IPS-20b (cell line): ENCODE results near the gene BCL2L13.
"Not testable (repeated sequence)": the region's sequence is repeated elsewhere in the genome, so short reads cannot be mapped to it uniquely, and the experiment has no call there.

Experiments
- H3K27ac ChIP-seq: one replicate; pipeline ENCODE4 v1.5.1; 2013; ENCODE audit warnings: low read length
- H3K27me3 ChIP-seq: 2 replicates; pipeline ENCODE4 v1.6.1; 2013; ENCODE audit warnings: mild to moderate bottlenecking, low read length, inconsistent platforms; ENCODE audit not compliant: insufficient read depth
- H3K36me3 ChIP-seq: 2 replicates; pipeline ENCODE4 v1.6.1; 2013; ENCODE audit warnings: low read depth, mild to moderate bottlenecking, inconsistent platforms, low read length, moderate library complexity; ENCODE audit not compliant: insufficient read depth
- H3K4me1 ChIP-seq: 2 replicates; pipeline ENCODE4 v1.6.1; 2013; ENCODE audit warnings: mild to moderate bottlenecking, control low read depth, inconsistent platforms, low read length, moderate library complexity; ENCODE audit not compliant: insufficient read depth
- H3K4me3 ChIP-seq: 2 replicates; pipeline ENCODE4 v1.5.1; 2013; ENCODE audit warnings: mild to moderate bottlenecking, low read length, inconsistent platforms
- H3K9ac ChIP-seq: 2 replicates; pipeline ENCODE4 v1.6.1; 2013; ENCODE audit warnings: low read depth, mild to moderate bottlenecking, inconsistent platforms, low read length, moderate library complexity
- H3K9me3 ChIP-seq: 2 replicates; pipeline ENCODE4 v1.6.1; 2013; ENCODE audit warnings: mild to moderate bottlenecking, low read depth, low read length, inconsistent platforms; ENCODE audit not compliant: insufficient read depth

Gene BCL2L13

GRCh38 chr22:17613280-17613679 is 25.3 kb upstream of the BCL2L13 start:
- Histone ChIP-seq H3K36me3 (peaks cover 50% of the 10 kb centered on the region), H3K27me3 (no peaks in the 10 kb centered on the region), H3K4me1 (no peaks in the 10 kb centered on the region), H3K9me3 (no peaks in the 10 kb centered on the region), H3K4me3 (no peak overlapping the region), H3K27ac (no peak overlapping the region), H3K9ac (no peak overlapping the region)

- Histone ChIP-seq H3K27ac (peak overlapping the region; percentile 35), H3K4me1 (no peaks in the 10 kb centered on the region; the same call in 1 of the 2 replicates), H3K9me3 (no peaks in the 10 kb centered on the region), H3K4me3 (peak overlapping the region; percentile 97), H3K27me3 (no peaks in the 10 kb centered on the region), H3K36me3 (peaks cover 8% of the 10 kb centered on the region; the same call in 1 of the 2 replicates), H3K9ac (peak overlapping the region; percentile 96)
Observed at GRCh38 chr22:17627961-17628405, 10.6 kb upstream of the BCL2L13 start.

DNA sequence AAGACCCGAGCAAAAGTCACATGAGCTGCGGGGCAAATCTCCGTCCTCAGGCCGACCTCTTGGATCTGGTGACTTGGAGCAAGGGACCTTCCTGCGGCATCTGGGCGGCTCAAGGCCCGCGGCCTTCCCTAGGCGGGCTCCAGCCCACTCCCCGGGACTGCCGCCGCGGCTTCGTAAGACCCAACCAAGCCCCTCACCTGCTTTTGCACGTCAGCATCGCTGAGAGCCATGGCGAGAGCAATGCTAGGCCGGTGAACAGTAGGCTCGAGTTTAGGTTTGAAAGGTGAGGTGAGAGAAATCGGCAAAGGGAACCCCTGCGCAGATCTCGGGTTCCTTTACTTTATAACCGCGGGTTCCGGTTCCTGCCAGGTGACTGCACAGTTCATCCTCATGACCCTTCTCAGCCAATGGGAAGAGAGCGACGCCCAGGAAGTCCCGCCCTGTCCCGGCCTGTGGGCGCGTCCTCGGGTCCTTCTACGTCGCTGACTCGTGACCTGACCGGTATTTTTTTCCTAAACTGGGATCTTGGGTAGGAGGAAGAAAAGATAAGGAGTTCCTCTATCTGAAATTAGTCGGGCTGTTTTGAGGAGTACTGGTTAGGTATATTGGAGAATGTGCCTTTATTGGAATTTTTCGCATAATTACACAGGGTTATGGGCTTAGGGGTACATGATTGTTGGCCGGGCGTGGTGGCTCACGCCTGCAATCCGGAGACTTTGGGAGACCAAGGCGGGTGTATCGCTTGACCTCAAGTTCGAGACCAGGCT is 10.0 kb upstream of the BCL2L13 start, which contains the start of gene ATP6V1E1:
Gene ATP6V1E1 (minus strand): TSS at position 344 of the 767 bp plus-strand sequence. CDS start 114 bp downstream, at position 230.
- peak within 1 kb of the TSS; percentile 97 for H3K4me3 ChIP-seq
- H3K4me1 ChIP-seq, result no peaks in the 10 kb centered on the region; the same call in none of the 2 replicates
- peak within 1 kb of the TSS; percentile 96 for H3K9ac ChIP-seq
- no peaks in the 10 kb centered on the region for H3K9me3 ChIP-seq
- 0 out of 2 replicates have a peak, but pooled peaks cover 4% of the 10 kb centered on the region for H3K36me3 ChIP-seq
- H3K27ac ChIP-seq, result peak within 1 kb of the TSS; percentile 75
- no peaks in the 10 kb centered on the region for H3K27me3 ChIP-seq

GRCh38 chr22:17629173-17629489 is 9.4 kb upstream of the BCL2L13 start:
- Histone ChIP-seq H3K9ac (peak overlapping the region; percentile 96), H3K27me3 (no peaks in the 10 kb centered on the region), H3K4me1 (no peaks in the 10 kb centered on the region; the same call in none of the 2 replicates), H3K36me3 (no peaks in the 10 kb centered on the region), H3K27ac (peak overlapping the region; percentile 75), H3K4me3 (peak overlapping the region; percentile 97), H3K9me3 (no peaks in the 10 kb centered on the region)

DNA sequence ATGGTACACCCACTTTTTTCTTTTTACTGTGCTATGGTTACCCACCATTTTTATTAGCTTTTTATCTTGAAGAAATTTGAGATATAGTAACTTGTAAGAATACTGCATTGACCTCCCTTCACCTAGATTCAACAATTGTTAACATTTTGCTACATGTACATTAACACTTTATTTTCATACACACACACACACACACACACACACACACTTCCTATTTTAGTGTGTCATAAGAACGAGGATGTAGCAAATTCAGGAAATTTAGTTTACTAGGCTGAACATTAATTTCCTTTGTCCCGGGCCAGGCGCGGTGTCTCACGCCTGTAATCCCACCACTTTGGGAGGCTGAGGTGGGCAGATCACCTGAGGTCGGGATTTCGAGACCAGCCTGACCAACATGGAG is 8.9 kb upstream of the BCL2L13 start:
- Histone ChIP-seq H3K9ac (peak overlapping the region; percentile 96; the same call in 1 of the 2 replicates), H3K27ac (no peak overlapping the region)

DNA sequence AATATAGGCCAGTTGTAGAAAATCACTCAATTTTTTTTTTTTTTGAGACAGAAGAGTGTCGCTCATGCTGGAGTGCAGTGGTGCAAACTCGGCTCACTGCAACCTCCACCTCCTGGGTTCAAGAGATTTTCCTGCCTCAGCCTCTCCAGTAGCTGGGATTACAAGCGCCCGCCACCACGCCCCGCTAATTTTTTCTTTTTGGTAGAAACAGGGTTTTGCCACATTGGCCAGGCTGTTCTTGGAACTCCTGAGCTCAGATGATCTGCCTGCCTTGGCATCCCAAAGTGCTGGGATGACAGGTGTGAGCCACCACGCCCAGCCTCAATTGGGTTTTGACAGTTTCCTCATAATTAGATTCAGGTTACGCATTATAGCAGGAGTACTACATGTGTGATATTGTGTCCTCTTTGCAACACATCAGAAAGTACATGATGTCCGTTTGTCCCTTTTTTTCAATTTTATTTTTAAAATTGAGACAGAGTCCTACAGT is 7.4 kb upstream of the BCL2L13 start:
- Histone ChIP-seq H3K27ac (no peak overlapping the region), H3K4me1 (no peaks in the 10 kb centered on the region; the same call in none of the 2 replicates), H3K36me3 (no peaks in the 10 kb centered on the region), H3K9me3 (no peaks in the 10 kb centered on the region), H3K4me3 (no peak overlapping the region), H3K9ac (no peak overlapping the region), H3K27me3 (no peaks in the 10 kb centered on the region)

More for the DNA sequence above, 8.9 kb upstream of the BCL2L13 start:
- H3K36me3 ChIP-seq, result no peaks in the 10 kb centered on the region
- no peaks in the 10 kb centered on the region for H3K9me3 ChIP-seq
- H3K27me3 ChIP-seq, result no peaks in the 10 kb centered on the region
- no peaks in the 10 kb centered on the region; the same call in none of the 2 replicates for H3K4me1 ChIP-seq
- H3K4me3 ChIP-seq, result peak overlapping the region; percentile 97

DNA sequence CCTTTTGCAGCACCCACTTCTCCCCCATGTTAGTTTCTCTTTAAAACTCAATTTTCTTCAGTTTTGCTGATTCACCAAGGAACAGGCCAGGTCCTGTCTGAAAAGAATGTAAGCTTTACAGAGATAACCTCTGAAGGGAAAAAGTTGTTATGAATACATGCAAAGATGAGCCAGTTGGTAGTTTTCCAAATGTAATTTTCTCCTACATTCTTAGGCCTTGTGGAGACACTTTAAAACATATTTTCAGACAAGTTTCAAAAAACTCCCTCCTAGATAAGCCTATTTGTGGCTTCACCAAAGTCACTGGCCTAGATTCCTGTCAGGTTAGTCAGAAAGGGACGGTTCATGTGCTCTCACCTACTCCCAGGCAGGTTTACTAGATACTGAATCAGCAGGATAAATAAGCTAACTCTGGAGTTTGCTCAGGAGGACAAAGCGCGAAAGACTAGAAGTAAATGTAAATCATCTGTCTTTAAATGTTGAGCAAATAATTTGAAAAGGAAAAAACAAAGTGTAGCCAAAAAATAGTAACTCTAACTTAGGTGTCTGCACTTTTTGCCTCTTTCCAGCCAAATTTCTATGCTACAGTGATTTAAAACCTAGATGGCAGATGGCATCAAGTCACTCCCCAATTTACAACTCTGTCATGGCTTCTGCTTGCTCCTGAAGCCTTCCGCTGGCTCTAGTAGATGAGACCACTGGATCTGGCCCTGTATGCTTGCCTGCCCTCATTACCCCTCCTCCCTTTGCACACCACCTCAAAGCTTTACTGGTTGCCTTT is 5.2 kb upstream of the BCL2L13 start:
- Histone ChIP-seq H3K27ac (no peak overlapping the region), H3K36me3 (no peaks in the 10 kb centered on the region), H3K9me3 (no peaks in the 10 kb centered on the region), H3K9ac (no peak overlapping the region), H3K4me1 (no peaks in the 10 kb centered on the region; the same call in none of the 2 replicates), H3K4me3 (no peak overlapping the region), H3K27me3 (no peaks in the 10 kb centered on the region)

DNA sequence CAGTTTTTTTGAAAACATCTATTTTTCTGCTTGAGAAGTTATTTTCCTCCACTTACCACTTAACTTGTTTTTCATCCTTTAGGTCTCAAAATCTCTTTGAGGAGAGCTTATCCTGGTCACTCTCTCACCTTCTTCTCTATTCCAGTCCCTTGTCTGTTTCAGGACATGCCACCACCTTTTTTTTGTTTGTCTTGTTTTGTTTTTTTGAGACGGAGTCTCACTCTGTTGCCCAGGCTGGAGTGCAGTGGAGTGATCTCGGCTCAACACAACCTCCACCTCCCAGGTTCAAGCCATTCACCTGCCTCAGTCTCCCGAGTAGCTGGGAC is 4.6 kb upstream of the BCL2L13 start:
- Histone ChIP-seq H3K27me3 (no peaks in the 10 kb centered on the region), H3K36me3 (no peaks in the 10 kb centered on the region), H3K27ac (no peak overlapping the region), H3K9ac (no peak overlapping the region), H3K4me3 (no peak overlapping the region), H3K4me1 (no peaks in the 10 kb centered on the region; the same call in none of the 2 replicates), H3K9me3 (no peaks in the 10 kb centered on the region)

DNA sequence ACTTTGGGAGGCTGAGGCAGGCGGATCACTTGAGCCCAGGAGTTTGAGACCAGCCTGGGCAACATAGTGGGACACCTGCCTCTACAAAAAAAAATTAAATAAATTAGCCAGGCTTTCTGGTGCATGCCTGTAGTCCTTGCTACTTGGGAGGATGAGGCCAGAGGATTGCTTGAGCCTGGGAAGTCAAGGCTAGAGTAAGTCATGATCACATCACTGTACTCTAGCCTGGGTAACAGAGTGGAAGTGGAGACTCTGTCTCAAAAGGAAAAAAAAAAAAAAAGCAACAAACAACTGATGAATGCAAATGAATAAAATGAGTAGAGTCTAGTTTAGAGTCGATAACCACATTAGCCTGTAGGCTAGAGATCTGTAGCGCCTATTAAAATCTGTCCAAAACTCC is 3.9 kb upstream of the BCL2L13 start:
- Histone ChIP-seq H3K27me3 (no peaks in the 10 kb centered on the region), H3K9ac (no peak overlapping the region), H3K4me3 (no peak overlapping the region), H3K27ac (no peak overlapping the region), H3K4me1 (no peaks in the 10 kb centered on the region; the same call in 1 of the 2 replicates), H3K36me3 (no peaks in the 10 kb centered on the region), H3K9me3 (no peaks in the 10 kb centered on the region)

- H3K4me1 ChIP-seq, H3K4me3 ChIP-seq, H3K27me3 ChIP-seq, H3K9me3 ChIP-seq, H3K27ac ChIP-seq, H3K9ac ChIP-seq, H3K36me3 ChIP-seq: not testable (repeated sequence)
Observed at GRCh38 chr22:17636850-17637249, 1.7 kb upstream of the BCL2L13 start.

GRCh38 chr22:17637490-17638181 is 921 bp upstream of the BCL2L13 start:
- H3K4me3 ChIP-seq, result peak overlapping the region; percentile 82
- H3K36me3 ChIP-seq, result peaks cover 5% of the 10 kb centered on the region; the same call in 1 of the 2 replicates

More at GRCh38 chr22:17637490-17638181, 921 bp upstream of the BCL2L13 start:
- H3K27me3 ChIP-seq, result no peaks in the 10 kb centered on the region
- peak overlapping the region; percentile 90; the same call in 1 of the 2 replicates for H3K9ac ChIP-seq
- H3K9me3 ChIP-seq, result no peaks in the 10 kb centered on the region
- H3K4me1 ChIP-seq, result no peaks in the 10 kb centered on the region; the same call in 1 of the 2 replicates
- peak overlapping the region; percentile 90 for H3K27ac ChIP-seq
